GM23338 (cell line): ENCODE results near the gene CYP21A2.

Experiments used
- CREB1 ChIP-seq: fragments of 250-450 bp; sonication (Bioruptor Pico); IDR thresholded peaks from 2 replicates; pipeline ENCODE4 v1.5.0; 2020; ENCODE audit warnings: low read depth, mild to moderate bottlenecking, moderate library complexity
- CTCF ChIP-seq, 2 experiments: fragments of 200-600 bp in 1 of 2; sonication (generic) in 1 of 2; conservative IDR thresholded peaks; 2 replicates each; pipeline versions ENCODE4 v1.5.1 to v1.6.1; 2016 to 2017; ENCODE audit warnings: antibody characterized with exemption in 2 of 2, low read depth in 2 of 2, mild to moderate bottlenecking in 2 of 2, moderate library complexity in 1 of 2
- EZH2 ChIP-seq: fragments of 200-600 bp; sonication (generic); IDR thresholded peaks from one replicate; pipeline ENCODE4 v1.8.0; 2017; ENCODE audit warnings: antibody characterized with exemption, mild to moderate bottlenecking, low read depth; ENCODE audit not compliant: unreplicated experiment
- JUNB ChIP-seq: IDR thresholded peaks from one replicate; pipeline ENCODE4 v1.6.1; 2016; ENCODE audit warnings: antibody characterized with exemption; ENCODE audit not compliant: unreplicated experiment
- NANOG ChIP-seq: IDR thresholded peaks from 2 replicates; pipeline ENCODE4 v1.6.1; 2016; ENCODE audit warnings: antibody characterized with exemption, borderline replicate concordance
- POLR2AphosphoS5 ChIP-seq: IDR thresholded peaks from 2 replicates; pipeline ENCODE4 v1.6.1; 2016; ENCODE audit warnings: antibody characterized with exemption, low read depth
- ZNF114 ChIP-seq: fragments of 250-450 bp; sonication (Bioruptor Pico); IDR thresholded peaks from 2 replicates; pipeline ENCODE4 v1.5.0; 2020; ENCODE audit warnings: mild to moderate bottlenecking, moderate library complexity
- TF ChIP-seq, protein P1 (sequence below): IDR thresholded peaks from one replicate; pipeline ENCODE4 v1.6.1; 2018; ENCODE audit warnings: antibody characterized with exemption; ENCODE audit not compliant: unreplicated experiment
- TF ChIP-seq, protein P2 (sequence below): IDR thresholded peaks from 2 replicates; pipeline ENCODE4 v1.6.1; 2016; ENCODE audit warnings: antibody characterized with exemption

DNA sequence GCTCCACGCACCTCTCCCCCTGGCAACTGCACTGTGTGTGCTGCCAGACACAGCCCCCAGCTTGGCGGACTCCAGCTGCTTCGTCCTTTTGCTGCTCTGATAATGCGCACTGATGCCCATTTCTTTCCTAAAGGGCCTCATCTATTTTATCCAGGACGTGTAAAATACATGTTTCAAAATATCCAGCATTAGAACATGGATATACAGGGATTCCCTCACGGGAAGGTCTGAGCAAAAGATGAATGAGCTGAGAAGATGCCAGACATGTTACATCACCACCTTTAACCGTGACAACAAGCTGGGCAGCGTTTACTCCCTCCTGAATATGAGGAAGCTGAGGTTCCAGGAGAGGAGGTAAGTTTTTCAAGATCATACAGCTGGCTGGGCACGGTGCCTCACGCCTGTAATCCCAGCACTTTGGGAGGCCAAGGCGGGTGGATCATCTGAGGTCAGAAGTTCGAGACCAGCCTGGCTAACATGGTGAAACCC is 38.1 kb downstream of the CYP21A2 start:
- TF ChIP-seq CTCF (conservative IDR thresholded peaks at IDR 0.05; ENCODE audit: low read depth in 2 of 2): no peak
- TF ChIP-seq POLR2AphosphoS5: no peak
- TF ChIP-seq EZH2: no peak
- TF ChIP-seq, protein P1, sequence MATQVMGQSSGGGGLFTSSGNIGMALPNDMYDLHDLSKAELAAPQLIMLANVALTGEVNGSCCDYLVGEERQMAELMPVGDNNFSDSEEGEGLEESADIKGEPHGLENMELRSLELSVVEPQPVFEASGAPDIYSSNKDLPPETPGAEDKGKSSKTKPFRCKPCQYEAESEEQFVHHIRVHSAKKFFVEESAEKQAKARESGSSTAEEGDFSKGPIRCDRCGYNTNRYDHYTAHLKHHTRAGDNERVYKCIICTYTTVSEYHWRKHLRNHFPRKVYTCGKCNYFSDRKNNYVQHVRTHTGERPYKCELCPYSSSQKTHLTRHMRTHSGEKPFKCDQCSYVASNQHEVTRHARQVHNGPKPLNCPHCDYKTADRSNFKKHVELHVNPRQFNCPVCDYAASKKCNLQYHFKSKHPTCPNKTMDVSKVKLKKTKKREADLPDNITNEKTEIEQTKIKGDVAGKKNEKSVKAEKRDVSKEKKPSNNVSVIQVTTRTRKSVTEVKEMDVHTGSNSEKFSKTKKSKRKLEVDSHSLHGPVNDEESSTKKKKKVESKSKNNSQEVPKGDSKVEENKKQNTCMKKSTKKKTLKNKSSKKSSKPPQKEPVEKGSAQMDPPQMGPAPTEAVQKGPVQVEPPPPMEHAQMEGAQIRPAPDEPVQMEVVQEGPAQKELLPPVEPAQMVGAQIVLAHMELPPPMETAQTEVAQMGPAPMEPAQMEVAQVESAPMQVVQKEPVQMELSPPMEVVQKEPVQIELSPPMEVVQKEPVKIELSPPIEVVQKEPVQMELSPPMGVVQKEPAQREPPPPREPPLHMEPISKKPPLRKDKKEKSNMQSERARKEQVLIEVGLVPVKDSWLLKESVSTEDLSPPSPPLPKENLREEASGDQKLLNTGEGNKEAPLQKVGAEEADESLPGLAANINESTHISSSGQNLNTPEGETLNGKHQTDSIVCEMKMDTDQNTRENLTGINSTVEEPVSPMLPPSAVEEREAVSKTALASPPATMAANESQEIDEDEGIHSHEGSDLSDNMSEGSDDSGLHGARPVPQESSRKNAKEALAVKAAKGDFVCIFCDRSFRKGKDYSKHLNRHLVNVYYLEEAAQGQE: no peak
- TF ChIP-seq ZNF114: no peak
- no peak for TF ChIP-seq CREB1
- TF ChIP-seq NANOG: no peak
- TF ChIP-seq JUNB: no peak
- TF ChIP-seq, protein P2, sequence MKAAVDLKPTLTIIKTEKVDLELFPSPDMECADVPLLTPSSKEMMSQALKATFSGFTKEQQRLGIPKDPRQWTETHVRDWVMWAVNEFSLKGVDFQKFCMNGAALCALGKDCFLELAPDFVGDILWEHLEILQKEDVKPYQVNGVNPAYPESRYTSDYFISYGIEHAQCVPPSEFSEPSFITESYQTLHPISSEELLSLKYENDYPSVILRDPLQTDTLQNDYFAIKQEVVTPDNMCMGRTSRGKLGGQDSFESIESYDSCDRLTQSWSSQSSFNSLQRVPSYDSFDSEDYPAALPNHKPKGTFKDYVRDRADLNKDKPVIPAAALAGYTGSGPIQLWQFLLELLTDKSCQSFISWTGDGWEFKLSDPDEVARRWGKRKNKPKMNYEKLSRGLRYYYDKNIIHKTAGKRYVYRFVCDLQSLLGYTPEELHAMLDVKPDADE: no peak
